ENCODE data around the gene MAST4. TPM values are rescaled to one million over a fixed set of nuclear protein-coding genes. Genes with fewer than 3 reads are reported as not detected.
"Not testable (repeated sequence)": the region's sequence is repeated elsewhere in the genome, so short reads cannot be mapped to it uniquely, and the experiment has no call there.

The MAST4 gene
- total and polyA plus RNA-seq, 2 experiments from 2014 or later: 4.2 to 6.0 TPM

DNA sequence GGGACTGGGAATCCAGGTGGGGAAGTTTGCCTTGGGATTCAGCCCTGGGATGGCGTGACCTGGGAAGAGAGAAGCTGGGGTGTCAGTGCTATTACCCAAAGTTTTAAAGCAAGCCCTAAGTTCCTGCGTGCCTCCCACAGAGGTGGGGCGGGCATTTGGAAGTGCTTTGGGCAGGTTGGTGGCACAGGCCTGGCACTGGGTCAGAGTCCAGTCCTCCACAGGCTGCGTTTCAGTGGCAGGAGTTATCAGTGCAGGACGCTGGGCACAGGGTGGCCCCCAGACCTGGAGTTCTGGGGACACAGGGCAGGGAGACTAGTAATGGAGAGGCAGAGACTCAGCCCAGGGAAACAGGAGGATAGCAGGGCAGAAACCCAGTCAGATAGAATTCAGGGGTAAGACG lies 147.2 kb downstream of the MAST4 start:
- Histone ChIP-seq H4K20me1 (ENCODE audit: insufficient read depth) (no peaks in the 10 kb centered on the region), H3K9ac (no peak overlapping the region), H3K79me2 (ENCODE audit: insufficient read depth) (no peaks in the 10 kb centered on the region), H3K9me2 (ENCODE audit: insufficient read depth) (no peaks in the 10 kb centered on the region), H3K4me1 (ENCODE audit: insufficient read depth) (peaks cover 7% of the 10 kb centered on the region), H3K4me2 (ENCODE audit: unreplicated experiment) (no peak overlapping the region), H3K36me3 (ENCODE audit: low read depth) (no peaks in the 10 kb centered on the region), H3K27ac (no peak overlapping the region), H3K27me3 (replicated peaks; ENCODE audit: insufficient read depth) (no peaks in the 10 kb centered on the region), H3F3A (ENCODE audit: insufficient read depth) (peaks cover 11% of the 10 kb centered on the region), H3K9me3 (ENCODE audit: low read depth) (no peaks in the 10 kb centered on the region), H3K4me3 (no peak overlapping the region), H2AFZ (no peak overlapping the region)
- 86 to 89% methylated on average over 6 of the region's 6 CpGs for WGBS, 2 experiments (ENCODE audit: low coverage in 1 of 2, low lambda C conversion rate in 2 of 2, missing lambda C conversion rate in 2 of 2)
- in situ Hi-C loops (cut with MboI): no loop called here
- TF ChIP-seq EZH2 (IDR thresholded peaks at IDR 0.05; ENCODE audit: insufficient read depth, poor library complexity, severe bottlenecking): no peak
- TF ChIP-seq EZH2phosphoT487 (IDR thresholded peaks at IDR 0.05; ENCODE audit: insufficient read depth, low read depth): no peak
- no peak for DNase-seq

DNA sequence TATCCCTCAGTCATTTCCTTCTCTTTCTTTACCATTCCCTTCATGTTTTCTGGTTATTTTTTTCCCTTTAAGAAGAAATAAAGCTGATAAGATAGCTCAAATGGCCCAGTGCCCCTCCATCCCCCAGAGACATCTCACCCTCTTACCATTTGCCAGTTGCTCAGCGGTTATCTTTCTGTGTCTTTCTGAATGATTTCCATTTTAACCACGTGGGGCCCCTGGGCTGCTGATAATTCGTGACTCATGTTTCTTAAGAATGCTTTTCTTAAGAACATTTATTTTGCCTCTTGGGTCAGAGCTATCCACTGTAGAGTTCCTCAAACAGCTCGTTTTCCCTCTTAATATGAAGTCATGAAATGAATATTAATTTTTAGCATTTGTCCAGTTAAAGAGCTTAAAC lies 147.8 kb downstream of the MAST4 start:
- peaks cover 7% of the 10 kb centered on the region for H3K4me1 ChIP-seq (ENCODE audit: insufficient read depth)
- in situ Hi-C loops (cut with MboI): no loop called here
- no peaks in the 10 kb centered on the region for H3K9me3 ChIP-seq (ENCODE audit: low read depth)
- no peaks in the 10 kb centered on the region for H3K9me2 ChIP-seq (ENCODE audit: insufficient read depth)
- H3K9ac ChIP-seq: no peak overlapping the region
- TF ChIP-seq EZH2phosphoT487 (IDR thresholded peaks at IDR 0.05; ENCODE audit: insufficient read depth, low read depth) (no peak), EZH2 (IDR thresholded peaks at IDR 0.05; ENCODE audit: insufficient read depth, poor library complexity, severe bottlenecking) (no peak)
- DNase-seq: peak; percentile 60
- WGBS, 2 experiments (ENCODE audit: low coverage in 1 of 2, low lambda C conversion rate in 2 of 2, missing lambda C conversion rate in 2 of 2): 39 to 44% methylated on average over 4 of the region's 4 CpGs
- peaks cover 11% of the 10 kb centered on the region for H3F3A ChIP-seq (ENCODE audit: insufficient read depth)
- H2AFZ ChIP-seq: no peak overlapping the region
- no peak overlapping the region for H3K4me2 ChIP-seq (ENCODE audit: unreplicated experiment)
- no peaks in the 10 kb centered on the region for H3K36me3 ChIP-seq (ENCODE audit: low read depth)
- no peaks in the 10 kb centered on the region for H4K20me1 ChIP-seq (ENCODE audit: insufficient read depth)
- H3K27ac ChIP-seq: no peak overlapping the region
- no peak overlapping the region for H3K4me3 ChIP-seq
- no peaks in the 10 kb centered on the region for H3K27me3 ChIP-seq (replicated peaks; ENCODE audit: insufficient read depth)
- H3K79me2 ChIP-seq (ENCODE audit: insufficient read depth): no peaks in the 10 kb centered on the region

DNA sequence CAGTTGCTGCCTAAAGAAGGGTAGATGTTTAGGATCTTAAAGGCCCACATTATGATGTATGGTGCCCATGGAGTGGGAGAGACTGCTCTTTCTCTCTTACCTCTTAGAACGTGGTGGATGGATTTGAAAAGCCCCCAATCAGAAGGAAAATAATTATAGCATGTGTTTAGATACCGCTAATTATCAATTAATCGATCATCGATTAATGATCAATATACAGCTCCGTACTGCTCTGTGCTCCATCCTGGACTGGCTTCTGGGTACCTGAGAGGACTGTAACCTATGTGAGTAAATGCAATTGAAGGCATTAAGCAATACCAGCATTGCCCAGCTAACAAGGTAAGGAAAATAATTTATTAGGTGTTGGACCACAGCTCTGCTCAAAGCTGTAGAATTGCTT lies 149.1 kb downstream of the MAST4 start:
- in situ Hi-C loops (cut with MboI): no loop called here
- WGBS, 2 experiments (ENCODE audit: low coverage in 1 of 2, low lambda C conversion rate in 2 of 2, missing lambda C conversion rate in 2 of 2): 66 to 76% methylated on average over 5 of the region's 5 CpGs
- TF ChIP-seq EZH2 (IDR thresholded peaks at IDR 0.05; ENCODE audit: insufficient read depth, poor library complexity, severe bottlenecking): no peak
- no peak for TF ChIP-seq EZH2phosphoT487 (IDR thresholded peaks at IDR 0.05; ENCODE audit: insufficient read depth, low read depth)
- Histone ChIP-seq H3K27ac (no peak overlapping the region), H3K4me2 (ENCODE audit: unreplicated experiment) (no peak overlapping the region), H3K4me3 (no peak overlapping the region), H3K9me2 (ENCODE audit: insufficient read depth) (no peaks in the 10 kb centered on the region), H3K9me3 (ENCODE audit: low read depth) (no peaks in the 10 kb centered on the region), H3K4me1 (ENCODE audit: insufficient read depth) (0 out of 2 replicates have a peak, but pooled peaks cover 1% of the 10 kb centered on the region), H3K79me2 (ENCODE audit: insufficient read depth) (no peaks in the 10 kb centered on the region), H2AFZ (no peak overlapping the region), H4K20me1 (ENCODE audit: insufficient read depth) (no peaks in the 10 kb centered on the region), H3K9ac (no peak overlapping the region), H3F3A (ENCODE audit: insufficient read depth) (0 out of 2 replicates have a peak, but pooled peaks cover 4% of the 10 kb centered on the region), H3K27me3 (replicated peaks; ENCODE audit: insufficient read depth) (no peaks in the 10 kb centered on the region), H3K36me3 (ENCODE audit: low read depth) (no peaks in the 10 kb centered on the region)
- no peak for DNase-seq

DNA sequence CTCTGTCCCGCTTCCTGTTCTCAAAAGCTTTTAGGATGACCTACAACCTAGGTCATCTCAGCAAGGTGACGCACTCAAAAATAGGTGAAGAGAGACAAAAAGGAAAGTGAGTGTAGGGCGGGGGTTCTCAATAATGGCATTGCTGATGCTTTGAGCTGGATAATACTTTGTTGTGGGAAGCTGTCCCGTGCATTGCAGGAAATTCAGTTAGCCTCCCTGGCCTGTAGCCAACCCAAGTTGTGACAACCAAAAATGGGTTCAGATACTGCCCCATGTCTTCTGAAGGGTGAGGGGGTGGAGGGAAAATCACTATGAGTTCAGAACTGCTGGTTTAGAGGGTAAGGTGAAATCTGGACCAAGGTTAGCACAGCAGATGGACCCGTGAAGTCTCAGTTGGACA lies 151.4 kb downstream of the MAST4 start:
- Histone ChIP-seq H3K4me1 (ENCODE audit: insufficient read depth) (no peaks in the 10 kb centered on the region), H3K9me3 (ENCODE audit: low read depth) (no peaks in the 10 kb centered on the region), H2AFZ (no peak overlapping the region), H3K79me2 (ENCODE audit: insufficient read depth) (no peaks in the 10 kb centered on the region), H3K4me2 (ENCODE audit: unreplicated experiment) (no peak overlapping the region), H3K27me3 (replicated peaks; ENCODE audit: insufficient read depth) (no peaks in the 10 kb centered on the region), H3K27ac (no peak overlapping the region), H3F3A (ENCODE audit: insufficient read depth) (0 out of 2 replicates have a peak, but pooled peaks cover 4% of the 10 kb centered on the region), H3K4me3 (no peak overlapping the region), H3K36me3 (ENCODE audit: low read depth) (no peaks in the 10 kb centered on the region), H3K9me2 (ENCODE audit: insufficient read depth) (no peaks in the 10 kb centered on the region), H4K20me1 (ENCODE audit: insufficient read depth) (no peaks in the 10 kb centered on the region), H3K9ac (no peak overlapping the region)
- no peak for TF ChIP-seq EZH2 (IDR thresholded peaks at IDR 0.05; ENCODE audit: insufficient read depth, poor library complexity, severe bottlenecking)
- no peak for TF ChIP-seq EZH2phosphoT487 (IDR thresholded peaks at IDR 0.05; ENCODE audit: insufficient read depth, low read depth)
- no peak for DNase-seq
- 76 to 83% methylated on average over 5 of the region's 5 CpGs for WGBS, 2 experiments (ENCODE audit: low coverage in 1 of 2, low lambda C conversion rate in 2 of 2, missing lambda C conversion rate in 2 of 2)
- in situ Hi-C loops (cut with MboI): no loop called here

DNA sequence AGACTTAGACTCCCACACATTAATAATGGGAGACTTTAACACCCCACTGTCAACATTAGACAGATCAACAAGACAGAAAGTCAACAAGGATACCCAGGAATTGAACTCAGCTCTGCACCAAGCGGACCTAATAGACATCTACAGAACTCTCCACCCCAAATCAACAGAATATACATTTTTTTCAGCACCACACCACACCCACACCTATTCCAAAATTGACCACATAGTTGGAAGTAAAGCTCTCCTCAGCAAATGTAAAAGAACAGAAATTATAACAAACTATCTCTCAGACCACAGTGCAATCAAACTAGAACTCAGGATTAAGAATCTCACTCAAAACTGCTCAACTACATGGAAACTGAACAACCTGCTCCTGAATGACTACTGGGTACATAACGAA lies 156.5 kb downstream of the MAST4 start:
- H3K9me3 ChIP-seq (ENCODE audit: low read depth); H3K27ac ChIP-seq; H3K79me2 ChIP-seq (ENCODE audit: insufficient read depth); DNase-seq; H3K27me3 ChIP-seq (replicated peaks; ENCODE audit: insufficient read depth); H3K4me3 ChIP-seq; H3K9me2 ChIP-seq (ENCODE audit: insufficient read depth); H3K9ac ChIP-seq; H2AFZ ChIP-seq; H3K4me1 ChIP-seq (ENCODE audit: insufficient read depth); H4K20me1 ChIP-seq (ENCODE audit: insufficient read depth); H3F3A ChIP-seq (ENCODE audit: insufficient read depth); H3K4me2 ChIP-seq (ENCODE audit: unreplicated experiment); H3K36me3 ChIP-seq (ENCODE audit: low read depth): not testable (repeated sequence)
- 67 to 93% methylated on average over 1 of the region's 2 CpGs for WGBS, 2 experiments (ENCODE audit: low coverage in 1 of 2, low lambda C conversion rate in 2 of 2, missing lambda C conversion rate in 2 of 2)
- in situ Hi-C loops (cut with MboI): loop anchor here (10.0 kb wide), 1 partner anchor 438 kb away; no protein-coding TSS in a partner anchor
